ENCODE data around the gene CCDC73. TPM values are rescaled to one million over a fixed set of nuclear protein-coding genes. Genes with fewer than 3 reads are reported as not detected.
A peak's percentile ranks its signal among the peaks of the same experiment; 100 is the strongest.
"Not testable (repeated sequence)": the region's sequence is repeated elsewhere in the genome, so short reads cannot be mapped to it uniquely, and the experiment has no call there.

CCDC73 gene
- total RNA-seq, 2 donors from 2014 or later, result not detected

DNA sequence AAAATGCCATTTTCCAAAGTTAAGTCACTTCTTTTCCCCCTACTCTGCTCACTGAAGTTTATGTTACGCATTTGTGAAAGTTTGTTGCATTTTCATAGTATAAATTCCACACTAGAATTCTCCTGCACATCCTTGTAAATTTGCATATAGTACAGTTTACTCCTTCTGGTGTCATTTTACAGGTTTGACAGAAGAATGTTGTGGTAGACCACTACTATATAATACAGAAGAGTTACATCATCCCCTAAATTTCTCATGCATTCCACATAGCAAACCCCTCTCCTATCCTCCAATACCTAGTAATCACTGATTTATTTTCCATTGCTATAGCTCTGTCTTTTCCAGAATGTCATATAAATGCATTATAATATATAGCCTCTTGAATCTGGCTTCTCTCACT is 64.5 kb downstream of the CCDC73 start:
- TF ChIP-seq, protein P1, sequence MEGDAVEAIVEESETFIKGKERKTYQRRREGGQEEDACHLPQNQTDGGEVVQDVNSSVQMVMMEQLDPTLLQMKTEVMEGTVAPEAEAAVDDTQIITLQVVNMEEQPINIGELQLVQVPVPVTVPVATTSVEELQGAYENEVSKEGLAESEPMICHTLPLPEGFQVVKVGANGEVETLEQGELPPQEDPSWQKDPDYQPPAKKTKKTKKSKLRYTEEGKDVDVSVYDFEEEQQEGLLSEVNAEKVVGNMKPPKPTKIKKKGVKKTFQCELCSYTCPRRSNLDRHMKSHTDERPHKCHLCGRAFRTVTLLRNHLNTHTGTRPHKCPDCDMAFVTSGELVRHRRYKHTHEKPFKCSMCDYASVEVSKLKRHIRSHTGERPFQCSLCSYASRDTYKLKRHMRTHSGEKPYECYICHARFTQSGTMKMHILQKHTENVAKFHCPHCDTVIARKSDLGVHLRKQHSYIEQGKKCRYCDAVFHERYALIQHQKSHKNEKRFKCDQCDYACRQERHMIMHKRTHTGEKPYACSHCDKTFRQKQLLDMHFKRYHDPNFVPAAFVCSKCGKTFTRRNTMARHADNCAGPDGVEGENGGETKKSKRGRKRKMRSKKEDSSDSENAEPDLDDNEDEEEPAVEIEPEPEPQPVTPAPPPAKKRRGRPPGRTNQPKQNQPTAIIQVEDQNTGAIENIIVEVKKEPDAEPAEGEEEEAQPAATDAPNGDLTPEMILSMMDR (IDR thresholded peaks at IDR 0.05), result no peak

DNA sequence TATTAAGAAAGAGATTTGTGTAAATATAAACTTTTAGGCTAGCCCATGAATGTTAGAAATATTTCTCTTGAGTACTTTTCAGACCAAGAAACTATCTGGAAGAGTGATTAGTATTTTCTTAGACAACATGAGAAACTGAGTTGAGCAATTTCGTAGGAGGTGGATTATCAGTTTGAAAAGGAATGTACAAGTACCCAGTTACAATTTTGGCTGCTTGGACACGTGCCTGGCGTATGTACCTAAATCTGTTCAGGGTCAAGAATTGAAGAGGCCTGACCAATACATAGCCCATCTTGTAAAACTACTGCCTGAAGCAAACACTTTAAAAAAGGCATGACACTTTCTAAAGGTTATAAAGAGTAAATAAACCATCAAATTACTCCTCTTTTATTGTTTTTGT is 71.1 kb downstream of the CCDC73 start:
- intact Hi-C loops (cut with DNase I), result no loop called here
- Histone ChIP-seq H3K4me1 (no peaks in the 10 kb centered on the region), H3K27me3 (no peaks in the 10 kb centered on the region), H3K27ac (no peak overlapping the region), H3K9ac (ENCODE audit: low read depth in 2 of 2, low read length in 2 of 2) (no peak overlapping the region), H3K4me3 (no peak overlapping the region), H3K36me3 (no peaks in the 10 kb centered on the region), H3K9me3 (no peaks in the 10 kb centered on the region)
- TF ChIP-seq, protein P1 (IDR thresholded peaks at IDR 0.05), result no peak
- no peak for DNase-seq

More for the DNA sequence above, 64.5 kb downstream of the CCDC73 start:
- intact Hi-C loops (cut with DNase I), result no loop called here
- Histone ChIP-seq H3K36me3 (no peaks in the 10 kb centered on the region), H3K9ac (ENCODE audit: low read depth in 2 of 2, low read length in 2 of 2) (no peak overlapping the region), H3K27me3 (no peaks in the 10 kb centered on the region), H3K9me3 (no peaks in the 10 kb centered on the region), H3K4me3 (no peak overlapping the region), H3K27ac (no peak overlapping the region), H3K4me1 (no peaks in the 10 kb centered on the region)
- no peak for DNase-seq

DNA sequence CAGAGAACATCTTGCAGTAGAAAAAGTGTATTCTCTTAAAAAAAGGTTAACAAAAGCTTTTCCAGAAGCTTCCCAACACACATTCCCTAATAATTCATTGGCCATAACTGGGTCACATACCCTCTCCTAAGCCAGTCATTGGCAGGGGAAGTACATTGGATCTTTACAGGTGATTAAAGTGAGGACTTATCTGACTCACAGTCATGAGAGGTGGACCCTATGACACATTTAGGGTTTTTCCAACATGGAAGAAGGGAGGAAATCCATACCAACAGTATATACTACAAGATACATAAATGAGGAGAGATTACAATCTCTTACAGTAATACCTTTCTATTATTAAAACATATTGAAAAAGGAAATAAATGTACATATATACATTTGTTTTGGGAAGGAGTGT is 72.2 kb downstream of the CCDC73 start:
- intact Hi-C loops (cut with DNase I), result no loop called here
- H3K9me3 ChIP-seq, result no peaks in the 10 kb centered on the region
- no peak overlapping the region for H3K9ac ChIP-seq (ENCODE audit: low read depth in 2 of 2, low read length in 2 of 2)
- TF ChIP-seq, protein P1 (IDR thresholded peaks at IDR 0.05), result no peak
- no peak overlapping the region for H3K4me3 ChIP-seq
- DNase-seq, result no peak
- H3K27me3 ChIP-seq, result no peaks in the 10 kb centered on the region
- no peaks in the 10 kb centered on the region for H3K36me3 ChIP-seq
- no peaks in the 10 kb centered on the region for H3K4me1 ChIP-seq
- no peak overlapping the region for H3K27ac ChIP-seq

DNA sequence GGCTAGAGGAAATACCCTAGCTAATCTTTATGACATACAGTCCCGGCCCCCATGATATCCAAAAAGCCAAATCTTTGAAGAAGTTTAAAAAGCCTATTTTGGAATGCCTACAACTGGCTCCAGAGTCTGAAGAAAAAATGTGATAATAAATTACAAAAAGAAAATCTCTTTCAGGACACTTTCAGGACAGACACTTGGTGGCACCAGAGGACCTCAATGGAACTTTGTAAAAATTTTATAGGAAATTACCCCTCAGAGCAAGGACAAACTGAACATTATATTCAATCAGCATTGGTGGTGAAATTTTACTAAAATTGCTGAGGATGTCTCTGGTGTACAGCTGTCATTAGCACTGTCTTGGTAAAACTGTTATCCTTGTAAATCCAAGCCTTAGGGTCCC is 81.0 kb downstream of the CCDC73 start:
- H3K27me3 ChIP-seq, result no peaks in the 10 kb centered on the region
- H3K9ac ChIP-seq (ENCODE audit: low read depth in 2 of 2, low read length in 2 of 2), result no peak overlapping the region
- DNase-seq, result no peak
- intact Hi-C loops (cut with DNase I), result no loop called here
- H3K9me3 ChIP-seq, result no peaks in the 10 kb centered on the region
- no peaks in the 10 kb centered on the region for H3K4me1 ChIP-seq
- TF ChIP-seq, protein P1 (IDR thresholded peaks at IDR 0.05), result no peak
- no peak overlapping the region for H3K4me3 ChIP-seq
- H3K36me3 ChIP-seq, result no peaks in the 10 kb centered on the region
- H3K27ac ChIP-seq, result no peak overlapping the region

DNA sequence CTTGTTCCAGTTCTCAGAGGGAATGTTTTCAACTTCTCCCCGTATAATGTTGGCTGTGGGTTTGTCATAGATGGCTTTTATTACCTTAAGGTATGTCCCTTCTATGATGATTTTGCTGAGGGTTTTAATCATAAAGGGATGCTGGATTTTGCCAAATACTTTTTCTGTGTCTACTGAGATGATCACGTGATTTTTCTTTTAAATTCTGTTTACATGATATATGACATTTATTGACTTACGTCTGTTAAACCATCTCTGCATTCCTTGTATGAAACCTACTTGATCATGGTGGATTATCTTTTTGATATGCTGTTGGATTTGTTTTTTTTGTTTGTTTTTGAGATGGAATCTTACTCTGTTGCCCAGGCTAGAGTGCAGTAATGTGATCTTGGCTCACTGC is 85.5 kb downstream of the CCDC73 start:
- H3K27ac ChIP-seq; H3K4me1 ChIP-seq; H3K9me3 ChIP-seq; H3K9ac ChIP-seq (ENCODE audit: low read depth in 2 of 2, low read length in 2 of 2); intact Hi-C loops (cut with DNase I); H3K36me3 ChIP-seq; H3K4me3 ChIP-seq; H3K27me3 ChIP-seq; DNase-seq: not testable (repeated sequence)

DNA sequence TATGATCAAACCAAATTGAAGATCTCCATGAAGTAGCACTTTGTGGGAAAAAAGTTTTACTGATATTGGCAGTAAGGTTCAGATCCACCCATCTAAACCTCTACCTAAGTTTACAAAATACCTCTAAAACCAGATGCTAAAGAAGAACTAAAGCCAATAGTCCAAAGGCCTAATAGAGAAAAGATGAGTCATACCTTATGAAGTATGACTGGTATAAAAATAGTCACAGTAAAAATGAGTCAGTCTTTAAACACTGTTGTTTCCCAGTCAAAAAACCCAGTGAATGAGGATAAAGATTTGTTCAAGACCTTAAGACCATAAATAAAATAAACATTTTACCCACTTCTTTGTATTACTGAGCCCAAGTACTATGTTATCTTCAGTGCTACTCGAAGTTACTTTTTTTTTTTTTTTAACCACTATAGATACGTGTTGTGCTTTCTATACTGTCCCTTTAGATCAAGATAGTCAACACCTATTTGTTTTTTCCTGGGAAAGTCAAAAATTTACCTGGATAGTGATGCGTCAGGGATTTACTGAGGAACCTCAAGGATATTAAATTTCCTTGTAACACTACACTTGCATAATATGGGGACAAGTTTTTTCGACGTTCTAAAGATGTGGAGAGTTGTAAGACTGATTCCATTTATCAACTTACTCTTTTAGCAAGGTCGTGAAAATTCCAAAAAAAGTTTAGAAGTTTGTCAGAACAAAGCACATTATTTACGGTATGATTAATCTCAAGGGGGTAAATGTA is 87.3 kb downstream of the CCDC73 start:
- H3K36me3 ChIP-seq, result no peaks in the 10 kb centered on the region
- DNase-seq, result no peak
- H3K27ac ChIP-seq, result peak overlapping the region; percentile 9
- intact Hi-C loops (cut with DNase I), result no loop called here
- H3K9me3 ChIP-seq, result no peaks in the 10 kb centered on the region
- no peak overlapping the region for H3K9ac ChIP-seq (ENCODE audit: low read depth in 2 of 2, low read length in 2 of 2)
- no peak overlapping the region for H3K4me3 ChIP-seq
- H3K27me3 ChIP-seq, result no peaks in the 10 kb centered on the region
- TF ChIP-seq, protein P1 (IDR thresholded peaks at IDR 0.05), result no peak
- no peaks in the 10 kb centered on the region for H3K4me1 ChIP-seq

Measured in colonic mucosa (tissue), 4 donors.